Dendritic cell treated with granulocyte-macrophage colony-stimulating factor and Interleukin-4, amounts not matched to agents 40 ng/mL and 50 ng/mL, for 4 days (primary cell): ENCODE data around the gene CAMK2D.

ENCODE experiments used
- H3K27ac Mint-ChIP-seq: one replicate; pipeline ENCODE4 v1.8.0; 2022; ENCODE audit warnings: mild to moderate bottlenecking, mixed read lengths
- H3K27me3 Mint-ChIP-seq: one replicate; pipeline ENCODE4 v1.8.0; 2022; ENCODE audit warnings: mild to moderate bottlenecking, mixed read lengths
- H3K36me3 Mint-ChIP-seq: one replicate; pipeline ENCODE4 v1.8.0; 2022; ENCODE audit warnings: low read depth, mixed read lengths
- H3K4me1 Mint-ChIP-seq: one replicate; pipeline ENCODE4 v1.8.0; 2022; ENCODE audit warnings: low read depth, mixed read lengths
- H3K4me3 Mint-ChIP-seq: one replicate; pipeline ENCODE4 v1.8.0; 2022; ENCODE audit warnings: mild to moderate bottlenecking, moderate library complexity, mixed read lengths
- H3K9me3 Mint-ChIP-seq: one replicate; pipeline ENCODE4 v1.8.0; 2022; ENCODE audit warnings: mixed read lengths
- intact Hi-C: fragments of 100-400 bp; cut with micrococcal nuclease; formaldehyde crosslinking; loops from one replicate; pipeline ENCODE4 v1.15.0; 2022

The CAMK2D gene

DNA sequence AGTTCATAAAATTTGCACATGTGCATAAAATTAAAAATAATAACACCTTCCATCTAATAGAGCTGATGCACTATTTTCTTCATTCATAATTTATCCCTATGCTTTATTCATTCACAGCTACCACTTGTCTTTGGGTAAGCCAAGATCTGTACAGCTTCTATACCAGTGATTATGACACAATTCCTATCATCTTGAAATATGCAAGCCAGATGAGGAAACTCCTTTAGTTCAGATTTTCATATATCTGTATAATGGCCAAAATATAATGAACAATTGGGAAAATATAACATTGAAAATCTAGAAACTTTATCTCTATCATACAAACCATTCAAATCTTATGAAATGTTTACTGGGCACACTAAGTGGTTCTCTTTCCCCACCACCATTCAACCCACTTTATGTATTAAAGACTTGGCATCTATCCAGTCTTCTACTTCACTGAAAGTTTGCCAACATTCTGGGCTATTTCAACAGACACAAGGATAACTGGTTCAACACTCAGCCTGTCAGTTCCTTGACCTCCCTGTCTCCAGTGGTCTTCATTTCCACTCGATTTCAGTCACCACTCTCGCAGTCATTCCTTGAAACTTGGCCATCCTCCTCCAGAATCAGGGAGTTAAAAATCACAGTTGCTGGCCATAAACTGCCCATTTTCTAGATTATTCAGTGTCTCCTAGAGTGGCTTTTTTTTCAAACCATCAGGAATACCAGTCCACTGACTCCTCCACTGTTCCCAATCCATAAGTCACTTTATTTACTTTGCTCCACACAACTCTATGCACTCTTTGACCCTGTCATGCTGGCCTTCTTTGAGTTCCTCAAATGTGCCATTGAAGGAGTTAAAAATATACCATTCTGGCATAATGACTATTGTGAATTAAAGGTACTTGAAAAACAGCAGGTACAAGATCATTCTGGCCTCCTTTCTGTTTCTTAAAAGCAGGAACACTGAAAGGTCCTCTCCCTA, 85.5 kb downstream of the CAMK2D start:
- Mint-ChIP-seq H3K4me1 (peaks cover 5% of the 10 kb centered on the region), H3K27ac (no peak overlapping the region), H3K9me3 (peaks cover 3% of the 10 kb centered on the region), H3K36me3 (peaks cover under 1% of the 10 kb centered on the region), H3K27me3 (no peaks in the 10 kb centered on the region), H3K4me3 (no peak overlapping the region)
- intact Hi-C loops, result no loop called here

DNA sequence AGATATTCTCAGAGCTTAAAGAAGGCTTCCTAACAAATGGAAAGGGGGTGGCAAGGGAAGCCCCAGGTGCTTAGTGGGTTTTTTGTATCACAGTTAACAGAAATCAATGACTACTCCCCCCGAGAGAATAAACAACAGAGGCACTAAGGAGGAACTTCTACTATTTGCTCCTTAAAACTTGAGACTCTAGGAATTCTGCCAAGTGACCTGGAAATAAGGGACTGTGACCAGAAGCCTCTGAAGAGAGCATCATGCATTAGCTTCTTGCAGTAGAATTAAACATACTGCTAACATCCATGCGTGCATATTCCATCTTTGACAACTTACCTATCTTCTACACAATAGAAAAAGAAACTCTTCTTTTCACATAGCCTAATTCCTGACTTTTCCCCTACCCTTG, 86.8 kb downstream of the CAMK2D start:
- H3K9me3 Mint-ChIP-seq, result no peaks in the 10 kb centered on the region
- peaks cover 5% of the 10 kb centered on the region for H3K4me1 Mint-ChIP-seq
- H3K4me3 Mint-ChIP-seq, result no peak overlapping the region
- intact Hi-C loops, result no loop called here
- H3K27me3 Mint-ChIP-seq, result no peaks in the 10 kb centered on the region
- no peak overlapping the region for H3K27ac Mint-ChIP-seq
- no peaks in the 10 kb centered on the region for H3K36me3 Mint-ChIP-seq

DNA sequence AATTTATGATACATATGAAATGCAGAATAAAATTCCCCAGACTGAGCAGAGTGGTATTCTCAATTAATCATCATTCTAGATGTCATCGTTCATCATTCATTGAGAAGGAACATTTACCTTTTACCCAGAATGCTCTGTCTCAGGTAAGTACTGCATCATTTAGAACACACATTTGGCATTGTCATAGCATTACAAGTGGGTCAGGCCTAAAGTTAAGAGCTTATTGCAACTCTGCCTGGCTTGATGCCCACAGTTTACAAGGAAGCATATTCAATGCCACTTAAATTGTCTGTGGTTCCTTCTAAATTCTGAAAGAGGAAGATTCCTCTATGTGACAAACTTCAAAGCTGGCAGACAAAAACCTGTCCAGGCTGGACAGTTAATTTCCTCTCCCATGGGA, 87.3 kb downstream of the CAMK2D start:
- no peaks in the 10 kb centered on the region for H3K36me3 Mint-ChIP-seq
- no peak overlapping the region for H3K4me3 Mint-ChIP-seq
- H3K9me3 Mint-ChIP-seq, result no peaks in the 10 kb centered on the region
- H3K4me1 Mint-ChIP-seq, result peaks cover 5% of the 10 kb centered on the region
- H3K27me3 Mint-ChIP-seq, result no peaks in the 10 kb centered on the region
- no peak overlapping the region for H3K27ac Mint-ChIP-seq
- intact Hi-C loops, result no loop called here

DNA sequence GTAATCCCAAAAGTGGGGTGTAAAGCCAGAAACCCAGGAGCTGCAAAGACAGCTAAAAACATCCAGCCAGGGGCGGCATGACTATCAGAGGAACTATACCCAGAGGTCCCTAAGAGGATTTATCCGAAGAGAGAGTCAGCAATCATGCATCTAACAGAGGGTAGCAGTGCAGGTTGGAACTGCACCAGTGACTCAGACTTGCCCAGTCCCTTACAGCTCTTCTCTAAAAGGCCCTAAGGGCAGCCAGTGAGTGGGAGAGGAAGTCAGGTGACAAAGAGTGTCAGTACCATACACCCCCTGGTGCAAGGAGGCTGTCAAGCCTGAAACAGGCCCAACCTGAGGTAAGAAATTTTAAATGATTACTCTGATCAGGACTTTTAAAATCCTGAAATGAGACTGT, 88.1 kb downstream of the CAMK2D start:
- Mint-ChIP-seq H3K27ac (no peak overlapping the region), H3K36me3 (no peaks in the 10 kb centered on the region), H3K4me1 (peaks cover 5% of the 10 kb centered on the region), H3K4me3 (no peak overlapping the region), H3K9me3 (no peaks in the 10 kb centered on the region), H3K27me3 (no peaks in the 10 kb centered on the region)
- intact Hi-C loops, result no loop called here

DNA sequence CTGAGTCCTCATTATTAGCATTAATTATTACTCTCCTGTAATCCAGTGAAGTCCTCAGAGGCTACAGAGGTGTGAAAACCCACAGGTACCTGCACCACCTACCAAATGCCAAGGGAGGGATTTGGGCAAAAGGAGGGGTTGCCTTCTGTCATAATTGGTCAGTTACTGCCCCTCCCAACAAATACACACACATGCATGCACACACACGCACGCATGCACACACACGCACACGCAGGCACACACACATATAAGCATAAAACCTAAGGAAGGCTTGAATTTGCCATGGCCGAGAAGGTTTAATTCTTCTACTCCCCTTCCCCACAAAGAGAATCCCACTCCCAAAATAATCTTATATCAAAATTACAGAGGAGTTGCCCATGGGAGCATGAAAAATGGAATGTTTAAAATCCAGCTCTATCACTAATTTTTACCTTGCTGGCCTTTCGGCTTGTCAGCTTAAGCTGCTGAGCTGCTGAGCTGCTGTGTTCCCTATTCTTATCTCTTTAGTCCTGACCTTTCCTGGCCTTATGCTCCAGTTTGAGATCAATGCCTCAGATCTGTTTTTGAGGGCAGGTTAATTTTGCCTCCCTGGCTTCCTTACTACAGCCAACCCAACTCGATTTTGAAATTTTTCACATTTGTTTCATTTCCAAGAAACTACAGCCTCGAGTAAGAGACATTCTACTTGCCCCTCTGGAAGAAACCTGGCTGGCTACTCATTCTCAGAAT, 95.0 kb downstream of the CAMK2D start:
- Mint-ChIP-seq H3K4me1 (no peaks in the 10 kb centered on the region), H3K27ac (no peak overlapping the region), H3K9me3 (no peaks in the 10 kb centered on the region), H3K4me3 (no peak overlapping the region), H3K36me3 (no peaks in the 10 kb centered on the region), H3K27me3 (no peaks in the 10 kb centered on the region)
- intact Hi-C loops, result no loop called here

DNA sequence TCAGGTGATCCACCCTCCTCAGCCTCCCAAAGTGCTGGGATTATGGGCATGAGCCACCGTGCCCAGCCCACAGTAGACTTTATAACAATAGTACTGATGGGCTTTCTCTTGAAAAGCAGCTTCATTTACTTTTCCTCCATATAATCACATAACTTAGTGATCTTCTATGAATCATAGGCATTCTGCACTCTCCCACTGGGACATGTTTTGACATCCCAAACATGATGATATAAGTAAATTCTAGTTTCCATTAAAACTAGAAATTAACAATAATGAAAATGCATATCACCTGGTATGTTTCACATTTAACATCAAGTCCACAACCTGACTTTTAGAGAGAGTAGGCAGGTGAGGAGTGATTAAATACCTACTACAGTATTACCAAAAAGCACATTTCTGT, 96.5 kb downstream of the CAMK2D start:
- intact Hi-C loops, result no loop called here
- Mint-ChIP-seq H3K27ac (no peak overlapping the region), H3K36me3 (no peaks in the 10 kb centered on the region), H3K9me3 (no peaks in the 10 kb centered on the region), H3K27me3 (no peaks in the 10 kb centered on the region), H3K4me1 (no peaks in the 10 kb centered on the region), H3K4me3 (no peak overlapping the region)

DNA sequence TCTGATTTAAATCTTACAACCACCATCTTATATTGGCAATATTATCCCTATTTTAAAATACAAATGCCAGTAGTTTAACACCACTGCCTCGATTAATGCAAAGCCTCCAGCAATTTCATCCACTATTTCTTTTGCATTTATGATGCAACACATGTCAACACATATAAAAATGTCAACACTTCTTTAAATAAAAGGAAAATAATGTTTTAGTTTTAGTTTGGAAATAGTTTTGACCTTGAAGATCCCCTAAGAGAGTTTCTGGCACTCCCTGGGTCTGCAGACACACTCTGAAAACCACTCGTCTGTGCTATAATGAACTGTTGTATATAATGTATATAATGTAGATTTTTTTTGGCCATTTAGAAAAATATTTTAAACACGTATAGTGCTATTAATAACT, 99.0 kb downstream of the CAMK2D start:
- no peaks in the 10 kb centered on the region for H3K27me3 Mint-ChIP-seq
- intact Hi-C loops, result no loop called here
- H3K27ac Mint-ChIP-seq, result no peak overlapping the region
- H3K36me3 Mint-ChIP-seq, result no peaks in the 10 kb centered on the region
- no peaks in the 10 kb centered on the region for H3K9me3 Mint-ChIP-seq
- no peak overlapping the region for H3K4me3 Mint-ChIP-seq
- no peaks in the 10 kb centered on the region for H3K4me1 Mint-ChIP-seq

DNA sequence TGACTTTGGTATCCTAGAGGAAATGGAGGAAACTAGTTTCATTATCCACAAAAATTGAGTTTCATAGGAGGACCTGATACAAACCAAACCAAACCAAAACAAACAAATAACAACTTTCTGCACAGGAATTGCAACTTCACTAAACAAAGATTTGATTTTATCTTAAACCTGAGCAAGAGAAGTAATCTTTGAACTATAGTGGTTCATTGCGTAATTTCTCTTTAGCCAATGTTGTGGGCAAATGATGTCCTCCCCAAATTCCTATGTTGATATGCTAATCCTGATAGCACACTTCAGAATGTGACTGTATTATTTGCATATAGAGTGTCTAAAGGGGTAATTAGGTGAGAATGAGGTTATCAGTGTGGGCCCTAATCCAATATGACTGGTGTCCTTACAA, 102.4 kb downstream of the CAMK2D start:
- no peaks in the 10 kb centered on the region for H3K9me3 Mint-ChIP-seq
- H3K27ac Mint-ChIP-seq, result no peak overlapping the region
- H3K4me3 Mint-ChIP-seq, result no peak overlapping the region
- intact Hi-C loops, result no loop called here
- no peaks in the 10 kb centered on the region for H3K27me3 Mint-ChIP-seq
- H3K36me3 Mint-ChIP-seq, result no peaks in the 10 kb centered on the region
- H3K4me1 Mint-ChIP-seq, result no peaks in the 10 kb centered on the region

DNA sequence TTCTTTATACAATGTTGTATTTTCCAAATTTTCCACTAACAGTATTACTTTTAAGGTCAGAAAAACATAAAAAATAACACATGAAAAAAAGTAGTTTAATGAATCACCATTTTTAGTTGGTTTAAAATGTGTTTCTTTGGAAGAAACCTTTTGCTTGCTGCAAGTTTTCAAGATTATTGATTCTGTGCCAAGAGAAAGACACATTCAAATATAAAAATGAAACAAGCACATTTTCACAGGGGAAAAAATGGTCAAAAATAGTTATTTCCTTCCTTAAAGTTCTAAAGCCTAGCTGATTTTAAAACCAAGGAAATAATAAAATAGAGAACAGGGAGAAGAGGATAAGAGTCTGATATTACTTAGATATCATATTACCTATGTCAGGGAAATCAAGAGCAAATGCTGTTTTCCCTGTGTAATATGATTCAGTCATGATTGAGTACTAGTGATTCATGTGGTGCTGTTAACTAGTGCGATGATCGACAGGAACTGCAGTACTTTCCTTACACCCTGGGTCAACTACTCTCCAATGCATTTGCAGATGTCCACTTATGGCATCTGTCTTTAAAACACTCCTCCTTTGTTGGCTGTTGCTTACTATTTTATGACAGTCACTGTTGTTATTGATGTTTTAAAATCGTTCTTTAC, 103.8 kb downstream of the CAMK2D start:
- no peaks in the 10 kb centered on the region for H3K36me3 Mint-ChIP-seq
- H3K4me3 Mint-ChIP-seq, result no peak overlapping the region
- no peaks in the 10 kb centered on the region for H3K4me1 Mint-ChIP-seq
- no peaks in the 10 kb centered on the region for H3K9me3 Mint-ChIP-seq
- intact Hi-C loops, result no loop called here
- no peaks in the 10 kb centered on the region for H3K27me3 Mint-ChIP-seq
- no peak overlapping the region for H3K27ac Mint-ChIP-seq

DNA sequence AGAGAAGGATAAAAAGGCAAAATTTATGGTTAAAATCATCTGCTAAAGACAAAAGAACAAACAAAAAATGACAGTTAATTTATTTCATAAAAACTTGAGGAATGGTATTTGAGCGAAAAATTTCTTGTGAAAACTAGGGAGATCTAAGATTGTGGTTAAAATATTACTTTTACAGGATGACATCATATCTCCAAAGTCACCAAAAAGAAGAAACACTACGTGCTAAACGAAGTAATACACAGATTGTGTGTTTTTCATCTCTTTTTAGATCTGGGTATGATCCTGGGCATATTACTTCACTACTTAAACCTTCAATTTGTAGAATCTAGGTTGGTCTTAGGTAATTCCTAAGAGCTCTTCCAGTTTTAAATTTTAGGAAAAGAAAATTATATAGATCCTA, 107.7 kb downstream of the CAMK2D start:
- Mint-ChIP-seq H3K27ac (no peak overlapping the region), H3K9me3 (no peaks in the 10 kb centered on the region)
- intact Hi-C loops, result no loop called here

DNA sequence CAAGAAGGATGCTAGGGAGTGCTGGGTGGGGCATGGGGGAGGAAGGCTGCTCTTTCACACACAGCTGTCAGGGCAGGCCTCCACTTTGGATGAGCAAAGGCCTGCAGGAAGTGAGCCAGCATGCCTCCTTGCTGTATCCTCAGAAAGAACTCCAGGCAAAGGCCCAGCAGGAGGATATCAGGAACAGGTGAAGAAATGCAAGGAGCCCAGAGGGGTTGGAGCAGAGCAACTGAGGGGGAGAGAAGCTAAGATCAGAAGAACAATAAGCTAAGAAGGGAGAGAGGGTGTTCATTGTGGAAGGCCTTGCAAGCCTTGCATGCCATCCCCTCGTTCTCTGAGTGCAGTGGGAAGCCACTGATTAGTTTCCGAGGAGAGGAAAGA, 115.1 kb downstream of the CAMK2D start:
- Mint-ChIP-seq H3K36me3 (peaks cover 5% of the 10 kb centered on the region), H3K9me3 (no peaks in the 10 kb centered on the region), H3K4me3 (no peak overlapping the region), H3K4me1 (no peaks in the 10 kb centered on the region), H3K27me3 (no peaks in the 10 kb centered on the region), H3K27ac (no peak overlapping the region)
- intact Hi-C loops, result no loop called here

More for the DNA sequence above, 107.7 kb downstream of the CAMK2D start:
- Mint-ChIP-seq H3K27me3 (no peaks in the 10 kb centered on the region), H3K36me3 (peaks cover under 1% of the 10 kb centered on the region), H3K4me1 (no peaks in the 10 kb centered on the region), H3K4me3 (no peak overlapping the region)

DNA sequence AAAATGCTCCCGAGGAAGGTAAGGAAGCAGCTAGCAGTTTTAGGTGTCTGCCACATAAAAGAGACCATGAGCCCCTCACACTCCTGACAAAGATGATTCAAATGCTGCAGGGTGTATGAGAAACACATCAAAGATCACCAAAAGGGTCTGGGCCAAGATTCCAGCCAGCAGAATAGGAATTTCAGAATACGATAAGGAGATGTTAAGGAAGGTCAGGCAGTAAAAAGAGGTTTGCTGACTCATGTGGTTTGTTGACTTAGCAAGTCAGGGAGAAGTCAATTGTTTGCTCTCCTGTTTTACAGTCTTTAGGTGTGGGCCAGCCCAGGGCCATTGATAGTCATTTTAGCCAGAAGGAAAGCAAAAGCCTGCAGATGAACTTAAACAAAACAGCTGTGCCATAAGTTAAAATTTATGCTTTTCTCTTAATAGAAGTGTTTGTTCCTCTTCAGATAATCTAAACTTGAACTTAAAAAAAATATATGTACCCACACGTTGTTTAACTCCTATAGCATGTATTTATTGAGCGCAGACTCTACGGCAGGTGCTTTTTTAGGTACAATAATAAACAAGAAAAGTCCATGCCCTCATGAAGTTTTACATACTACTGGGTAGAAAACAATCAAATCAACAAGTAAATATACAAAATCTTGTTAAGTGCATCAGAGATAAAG, 115.6 kb downstream of the CAMK2D start:
- Mint-ChIP-seq H3K4me1 (no peaks in the 10 kb centered on the region), H3K27me3 (no peaks in the 10 kb centered on the region), H3K27ac (no peak overlapping the region), H3K9me3 (no peaks in the 10 kb centered on the region), H3K36me3 (peaks cover 5% of the 10 kb centered on the region), H3K4me3 (no peak overlapping the region)
- intact Hi-C loops, result no loop called here

DNA sequence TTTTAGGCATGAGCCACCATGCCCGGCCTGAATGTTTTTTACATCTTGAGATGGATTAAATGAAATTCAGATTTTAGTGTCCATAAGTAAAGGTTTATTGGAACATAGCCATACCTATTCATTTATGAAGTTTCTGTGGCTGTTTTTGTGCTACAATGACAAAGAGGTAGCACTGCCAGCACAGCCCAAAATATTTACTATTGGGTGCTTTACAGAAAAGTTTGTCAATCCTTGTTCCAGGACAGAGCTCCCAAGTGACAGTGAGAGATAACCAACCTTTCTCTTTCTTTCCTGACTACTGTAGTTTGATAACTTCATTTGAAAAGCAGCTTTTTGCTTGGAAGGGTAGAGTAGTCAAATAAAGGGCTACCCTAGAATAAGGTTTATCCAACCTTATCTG, 116.2 kb downstream of the CAMK2D start:
- H3K36me3 Mint-ChIP-seq, result peaks cover 5% of the 10 kb centered on the region
- no peak overlapping the region for H3K4me3 Mint-ChIP-seq
- intact Hi-C loops, result no loop called here
- H3K4me1 Mint-ChIP-seq, result no peaks in the 10 kb centered on the region
- no peaks in the 10 kb centered on the region for H3K9me3 Mint-ChIP-seq
- H3K27ac Mint-ChIP-seq, result no peak overlapping the region
- no peaks in the 10 kb centered on the region for H3K27me3 Mint-ChIP-seq

DNA sequence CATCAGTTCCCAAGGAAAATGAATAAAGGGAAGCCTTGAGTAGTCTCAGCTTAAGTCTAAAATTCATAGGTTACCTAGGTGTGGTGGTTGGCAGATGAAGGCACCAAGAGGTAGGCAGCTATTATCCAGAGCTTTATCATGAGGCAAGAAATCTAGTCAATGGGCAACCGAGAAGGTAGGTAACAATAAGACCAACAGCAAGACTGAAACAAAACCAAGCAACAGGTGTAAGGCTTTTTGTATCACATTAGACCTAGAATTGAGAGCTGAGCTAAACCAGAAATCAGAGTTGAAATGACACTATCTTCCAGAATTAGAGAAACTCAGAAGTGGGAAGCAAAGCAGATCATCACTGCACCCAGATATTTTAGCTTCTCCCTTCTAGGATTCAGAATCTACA, 117.1 kb downstream of the CAMK2D start:
- H3K4me1 Mint-ChIP-seq, result peaks cover 8% of the 10 kb centered on the region

More for the DNA sequence above, 117.1 kb downstream of the CAMK2D start:
- Mint-ChIP-seq H3K36me3 (peaks cover 5% of the 10 kb centered on the region), H3K27me3 (no peaks in the 10 kb centered on the region), H3K9me3 (no peaks in the 10 kb centered on the region), H3K27ac (no peak overlapping the region), H3K4me3 (no peak overlapping the region)
- intact Hi-C loops, result no loop called here
